NCI-H1436 (cell line): ENCODE results near the gene RGS9.

Experiments used
- DNase-seq: peaks from one replicate; lab custom pipeline; 2025; lab: John Stamatoyannopoulos, UW

The RGS9 gene

DNA sequence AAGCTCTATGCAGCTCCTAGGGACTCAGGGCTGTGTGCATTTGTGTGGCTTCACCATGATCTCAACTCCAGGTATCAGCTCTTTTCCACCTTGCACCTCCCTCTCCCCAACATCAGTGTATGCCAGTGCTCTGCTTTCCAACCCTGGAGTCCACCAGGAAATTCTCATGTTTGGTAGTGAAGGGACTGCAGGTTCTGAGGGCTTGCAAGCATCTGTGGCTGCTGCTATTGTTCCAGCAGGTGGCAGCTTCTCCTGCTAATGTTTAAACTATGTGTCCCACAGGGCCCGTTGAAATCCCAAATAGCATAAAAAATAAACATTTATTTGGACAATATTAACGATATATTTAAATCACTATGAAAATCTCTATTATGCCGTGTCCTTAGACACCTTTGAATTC, 82.0 kb downstream of the RGS9 start:
- no peak for DNase-seq

DNA sequence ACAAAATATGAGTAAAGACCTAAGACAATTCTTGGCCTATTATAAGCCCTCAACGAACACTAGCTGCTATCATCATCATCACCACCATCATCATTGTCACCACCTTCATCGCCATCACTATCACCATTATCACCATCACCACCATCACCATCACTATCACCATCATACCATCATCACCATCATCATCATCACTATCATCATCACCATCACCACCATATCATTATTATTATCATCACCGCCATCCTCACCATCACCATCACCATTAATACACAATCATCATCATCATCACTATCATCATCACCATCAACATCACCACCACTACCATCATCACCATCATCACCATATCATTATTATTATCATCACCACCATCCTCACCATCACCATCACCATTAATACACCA, 82.5 kb downstream of the RGS9 start:
- no peak for DNase-seq

DNA sequence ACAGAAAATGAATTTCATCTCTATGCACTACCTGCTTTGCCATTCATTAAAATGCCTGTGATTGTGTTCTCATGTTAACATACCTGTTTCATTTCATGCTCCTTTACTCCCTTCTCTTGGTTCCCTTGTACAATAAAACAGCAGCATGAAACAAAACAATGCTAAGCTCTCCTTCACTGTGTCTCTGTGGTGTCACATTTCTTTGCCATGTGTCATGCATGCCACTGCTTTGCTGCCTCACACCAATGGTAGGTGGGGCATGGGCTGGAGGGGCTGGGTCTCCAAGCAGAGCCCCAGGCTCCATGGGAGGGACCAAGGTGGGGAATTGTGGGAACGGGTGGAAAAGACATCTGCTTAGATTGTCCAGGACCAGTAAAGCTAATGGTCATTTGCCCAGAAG, 83.6 kb downstream of the RGS9 start:
- DNase-seq: no peak

DNA sequence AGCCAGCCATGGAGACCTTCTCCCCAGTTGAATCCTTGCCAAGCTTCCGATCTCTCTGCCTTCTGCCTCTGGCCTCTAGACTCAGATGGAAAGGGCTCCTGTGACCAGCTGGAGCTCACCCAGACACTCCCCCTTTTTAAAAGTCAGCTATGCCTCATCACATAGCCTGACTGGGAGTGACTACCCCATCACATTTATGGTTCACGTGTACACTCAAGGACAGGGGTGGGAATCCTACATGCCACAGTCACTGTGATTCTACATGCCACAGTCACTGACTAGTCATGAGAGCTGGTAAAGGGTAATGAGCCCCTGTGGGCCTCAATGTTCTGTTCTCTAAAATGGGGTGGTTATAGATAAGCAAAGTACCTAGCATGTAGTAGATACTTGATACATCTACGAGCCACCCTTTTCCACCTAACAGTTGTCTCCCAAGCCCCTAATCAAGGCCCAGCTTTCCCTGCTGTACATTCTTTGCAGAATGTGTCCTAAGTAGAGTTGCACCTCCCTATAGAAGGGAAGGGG, 85.1 kb downstream of the RGS9 start:
- DNase-seq: no peak

DNA sequence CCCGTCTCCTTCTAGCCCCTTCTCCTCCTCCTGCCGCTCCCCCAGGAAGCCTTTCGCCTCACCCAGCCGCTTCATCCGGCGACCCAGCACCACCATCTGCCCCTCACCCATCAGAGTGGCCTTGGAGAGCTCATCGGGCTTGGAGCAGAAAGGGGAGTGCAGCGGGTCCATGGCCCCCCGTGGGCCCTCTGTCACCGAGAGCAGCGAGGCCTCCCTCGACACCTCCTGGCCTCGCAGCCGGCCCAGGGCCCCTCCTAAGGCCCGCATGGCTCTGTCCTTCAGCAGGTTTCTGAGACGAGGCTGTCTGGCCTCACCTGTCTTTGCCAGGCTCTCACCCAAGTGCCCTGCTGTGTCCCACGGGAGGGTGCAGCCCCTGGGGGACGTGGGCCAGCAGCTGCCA, 87.9 kb downstream of the RGS9 start:
- no peak for DNase-seq

DNA sequence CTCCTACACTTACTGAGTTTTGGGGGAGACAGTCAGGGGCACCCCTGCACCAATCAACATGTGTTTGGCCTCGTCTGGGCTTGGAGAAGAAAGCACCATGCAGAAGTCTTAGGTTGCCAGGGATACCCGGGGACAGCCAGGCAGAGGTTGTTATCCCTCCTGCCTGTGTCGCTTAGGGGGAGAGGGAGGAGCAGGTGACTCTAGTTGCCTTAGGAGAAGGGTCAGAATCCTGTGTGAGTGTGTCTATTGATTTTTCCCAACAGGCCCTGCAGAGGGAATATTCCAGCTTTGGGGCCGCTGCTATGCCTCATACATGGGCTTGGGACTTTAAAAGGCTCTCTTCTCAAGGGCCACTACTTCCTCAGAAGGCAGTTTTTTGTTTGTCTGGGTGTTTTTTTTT, 89.1 kb downstream of the RGS9 start:
- no peak for DNase-seq

DNA sequence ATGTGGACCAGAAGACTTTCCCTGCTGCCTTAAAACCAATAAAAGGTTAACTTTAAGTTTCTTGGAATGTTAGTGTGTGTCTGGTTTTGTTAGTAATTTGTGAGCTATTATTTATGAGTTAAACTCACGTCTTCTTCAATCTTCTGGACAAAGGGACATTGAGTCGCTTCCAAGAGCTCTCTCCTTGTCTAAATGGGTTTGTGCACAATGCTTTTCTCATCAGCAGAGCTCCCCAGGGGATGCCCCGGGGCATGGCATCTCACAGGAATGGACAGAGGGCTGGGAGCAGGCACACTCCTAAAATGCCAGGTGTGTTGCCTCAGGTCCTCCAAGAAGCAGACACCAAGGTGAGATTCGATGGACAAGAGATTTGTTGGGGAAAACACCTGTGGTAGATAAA, 90.5 kb downstream of the RGS9 start:
- DNase-seq: no peak

DNA sequence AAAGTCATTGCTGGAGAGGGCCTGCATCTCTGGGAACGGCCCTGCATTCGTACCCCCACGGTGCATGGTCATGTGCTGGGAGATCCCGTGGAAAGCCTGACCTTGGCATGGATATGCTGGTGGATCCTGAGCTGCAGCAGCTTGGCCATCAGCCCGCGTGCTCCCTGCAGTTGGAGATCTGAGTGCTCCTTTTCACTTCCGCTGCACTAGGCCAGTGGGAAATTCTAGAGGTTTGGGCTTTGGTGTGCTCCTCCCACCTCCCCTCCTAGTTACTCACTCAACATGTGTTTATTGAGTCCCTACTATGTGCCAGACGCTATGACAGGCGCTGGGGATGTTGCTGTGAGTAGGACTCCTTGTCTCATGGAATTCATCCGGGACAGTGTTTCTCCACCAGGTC, 91.1 kb downstream of the RGS9 start:
- DNase-seq: no peak

DNA sequence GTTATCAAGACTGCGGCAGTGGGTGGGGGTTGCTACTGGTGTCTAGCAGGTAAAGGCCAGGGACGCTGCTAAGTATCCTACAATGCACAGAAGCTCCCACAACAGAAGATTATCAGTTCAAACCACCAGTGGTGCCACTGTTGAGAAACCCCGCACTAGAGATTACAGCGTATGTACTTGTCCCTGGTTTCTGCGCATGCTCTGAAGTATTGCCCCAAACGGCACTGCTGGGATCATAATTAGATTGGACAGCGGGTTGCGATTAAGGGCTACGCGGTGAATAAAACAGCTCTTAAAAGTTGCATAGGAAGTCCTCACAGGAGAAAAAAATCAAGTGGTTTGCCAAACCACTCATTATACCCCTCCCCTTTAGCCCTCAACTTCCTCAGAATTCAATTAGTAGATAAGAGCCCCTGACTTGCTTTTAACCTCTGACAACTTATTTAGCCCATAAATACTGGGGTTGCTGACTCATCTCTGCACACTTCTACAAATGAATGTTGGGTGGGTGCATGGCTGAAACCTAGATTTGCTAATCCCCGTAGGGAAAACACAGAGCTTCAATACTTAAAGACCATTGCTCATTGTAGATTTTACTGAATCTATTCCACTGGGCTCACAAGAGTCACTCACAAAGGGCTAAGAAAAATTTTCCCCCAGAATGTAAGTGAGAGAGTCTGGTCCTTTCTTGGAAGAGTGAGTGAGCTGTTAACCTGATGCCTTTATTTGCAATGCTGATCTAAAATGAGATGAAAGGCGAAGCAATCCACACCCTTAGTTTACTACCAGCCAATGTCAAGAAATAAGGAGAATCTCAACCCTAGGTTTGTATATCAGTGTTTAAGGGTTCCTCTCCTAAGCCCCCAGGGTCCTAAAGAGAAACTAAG, 91.8 kb downstream of the RGS9 start:
- DNase-seq: peak; percentile 58

DNA sequence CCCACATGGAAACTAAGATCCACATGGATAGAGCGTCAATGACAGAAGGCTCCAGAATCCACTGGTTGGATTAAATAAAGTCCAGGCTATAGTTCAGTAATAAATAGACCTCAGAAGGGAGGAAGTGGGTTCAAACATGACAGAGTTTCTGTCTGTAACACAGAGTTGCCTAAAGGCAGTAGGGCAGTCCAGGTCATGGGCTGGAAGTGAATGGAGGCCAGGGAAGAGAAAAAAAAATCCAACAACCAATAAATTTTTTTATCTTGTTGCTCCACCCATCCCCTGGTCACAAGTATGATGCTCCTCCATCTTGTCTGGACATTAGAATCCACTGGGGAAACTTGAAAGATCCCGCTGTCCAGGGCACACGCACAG, 92.4 kb downstream of the RGS9 start:
- DNase-seq: no peak

DNA sequence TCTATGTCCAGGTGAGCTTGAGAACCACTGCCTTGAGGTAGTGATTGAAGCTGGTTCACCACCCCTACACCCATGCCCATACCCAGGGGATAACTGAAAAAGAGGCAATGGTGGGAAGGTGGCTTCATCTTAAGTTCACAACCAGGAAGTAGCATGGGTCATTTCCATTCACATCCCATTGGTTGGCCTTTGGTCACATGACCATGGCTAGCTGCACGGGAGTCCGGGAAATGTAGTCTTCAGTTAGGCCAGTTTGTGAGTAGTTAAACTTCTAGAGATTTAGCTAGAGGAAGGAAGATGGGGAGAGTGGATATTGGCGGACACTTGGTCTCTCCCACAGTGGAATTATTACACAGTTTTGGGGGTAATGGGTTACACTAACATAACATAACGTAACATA, 92.9 kb downstream of the RGS9 start:
- DNase-seq: no peak

DNA sequence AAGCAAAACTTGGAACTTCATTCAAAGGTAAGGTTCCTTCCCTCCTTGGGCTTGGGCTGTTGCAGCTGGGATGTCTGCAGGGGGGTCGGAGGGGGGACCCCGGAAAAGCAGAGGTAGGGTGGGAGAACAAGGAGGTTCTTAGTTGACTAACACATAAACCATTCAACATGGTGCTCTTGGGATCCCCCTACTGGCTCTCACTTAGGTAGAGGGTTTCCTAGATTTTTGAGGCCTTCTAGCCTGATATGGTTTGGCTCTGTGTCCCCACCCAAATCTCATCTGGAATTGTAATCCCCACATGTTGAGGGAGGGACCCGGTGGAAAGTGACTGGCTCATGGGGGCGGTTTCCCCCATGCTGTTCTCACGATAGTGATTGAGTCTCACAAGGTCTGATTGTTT, 93.9 kb downstream of the RGS9 start:
- DNase-seq: no peak

DNA sequence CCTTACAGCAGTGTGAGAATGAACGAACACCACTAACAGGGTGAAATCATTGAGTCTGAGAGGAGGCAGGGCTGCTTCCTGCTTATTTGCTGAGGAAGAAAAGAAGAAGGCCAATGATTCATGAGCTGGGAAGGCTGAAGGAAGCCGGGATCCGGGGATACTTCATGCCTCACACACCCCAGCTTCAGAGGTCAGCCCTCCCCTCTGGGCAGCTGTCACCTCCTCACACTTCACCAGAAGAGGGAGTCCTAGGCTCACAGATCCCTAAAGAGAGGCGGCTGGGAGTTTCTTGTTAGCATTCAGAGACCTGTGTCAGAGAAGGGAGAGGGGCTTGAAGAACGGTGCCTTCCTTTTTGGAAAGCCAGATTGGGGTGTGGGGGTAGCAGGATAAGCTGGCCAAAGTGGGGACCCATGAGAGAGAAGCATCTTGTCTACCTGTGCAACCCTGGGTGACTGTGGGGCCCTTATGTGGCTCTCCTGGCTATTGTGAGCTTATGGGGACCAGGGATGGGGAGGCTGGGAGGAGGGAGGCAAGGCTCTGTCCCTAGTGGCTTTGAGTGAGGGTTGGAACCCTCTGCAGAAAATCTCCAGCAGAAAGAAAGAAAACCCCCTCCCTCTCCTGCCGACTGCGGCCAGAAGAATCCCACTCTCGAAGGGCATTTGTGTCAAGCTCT, 94.6 kb downstream of the RGS9 start:
- peak; percentile 76 for DNase-seq

DNA sequence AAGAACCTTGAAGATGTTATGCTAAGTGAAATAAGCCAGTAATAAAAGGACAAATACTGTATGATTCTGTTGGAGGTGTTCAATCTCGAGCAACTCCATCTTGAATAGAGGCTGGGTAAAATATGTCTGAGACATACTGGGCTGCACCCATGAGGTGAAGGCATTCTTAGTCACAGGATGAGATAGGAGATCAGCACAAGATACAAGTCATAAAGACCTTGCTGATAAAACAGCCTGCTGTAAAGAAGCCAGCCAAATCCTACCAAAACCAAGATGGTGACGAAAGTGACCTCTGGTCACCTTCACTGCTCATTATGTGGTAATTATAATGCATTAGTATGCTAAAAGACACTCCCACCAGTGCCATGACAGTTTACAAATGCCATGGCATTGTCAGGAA, 98.1 kb downstream of the RGS9 start:
- DNase-seq: no peak

DNA sequence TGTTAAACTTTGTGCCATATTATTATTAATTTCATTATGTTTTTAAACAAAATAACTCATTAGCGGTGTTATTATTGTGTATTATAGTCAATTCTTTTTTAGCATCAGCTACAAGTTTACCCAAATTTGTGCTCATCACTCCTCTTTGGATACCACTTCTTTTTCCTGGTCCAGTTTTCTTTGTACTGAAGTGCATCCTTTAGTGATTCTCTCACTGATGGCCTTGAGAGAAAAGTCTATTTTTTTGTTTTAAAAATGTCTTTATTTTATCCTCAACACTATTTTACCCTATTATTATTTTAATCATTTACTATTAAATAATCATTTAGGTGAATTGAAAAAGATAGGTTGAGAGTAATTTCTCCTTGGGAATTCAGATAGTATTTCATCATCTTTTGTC, 99.2 kb downstream of the RGS9 start:
- DNase-seq: no peak

DNA sequence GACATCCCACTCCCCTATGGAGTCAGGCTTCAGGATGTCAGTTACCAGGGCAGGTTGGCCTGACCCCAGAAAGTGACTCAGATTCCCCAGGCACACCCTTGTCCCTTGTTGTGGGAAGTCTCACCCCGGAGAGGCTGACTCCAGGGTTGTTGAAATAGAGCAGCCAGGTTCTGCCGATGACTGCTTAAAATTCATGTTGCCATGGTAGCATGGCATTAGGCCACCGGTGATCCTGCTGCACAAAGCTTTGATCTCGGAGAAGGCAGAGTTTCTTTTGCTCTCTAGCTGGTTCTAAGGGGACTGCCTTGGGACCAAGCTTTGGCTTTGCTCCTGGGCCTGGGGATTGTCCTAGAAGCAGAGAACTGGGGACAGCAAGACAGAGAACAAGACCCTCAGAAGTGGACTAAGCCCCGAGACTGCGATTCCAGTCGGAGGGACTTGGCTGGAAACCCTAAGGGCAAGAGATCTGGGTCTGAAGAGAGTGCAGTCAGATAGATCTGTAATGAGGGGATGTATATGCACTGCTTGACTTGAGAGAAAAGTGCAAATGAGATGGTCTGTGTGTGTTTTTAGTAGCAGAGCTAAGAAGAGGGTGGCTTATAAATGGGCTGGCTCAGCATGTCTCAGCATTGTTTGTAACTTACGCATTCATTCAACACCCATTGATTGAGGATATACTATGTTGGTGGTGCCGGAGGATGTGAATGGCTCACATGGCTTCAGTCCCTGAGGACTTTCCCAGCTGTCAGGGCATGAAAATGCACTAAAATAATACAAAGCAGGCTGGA, 106.9 kb downstream of the RGS9 start:
- peak; percentile 46 for DNase-seq

DNA sequence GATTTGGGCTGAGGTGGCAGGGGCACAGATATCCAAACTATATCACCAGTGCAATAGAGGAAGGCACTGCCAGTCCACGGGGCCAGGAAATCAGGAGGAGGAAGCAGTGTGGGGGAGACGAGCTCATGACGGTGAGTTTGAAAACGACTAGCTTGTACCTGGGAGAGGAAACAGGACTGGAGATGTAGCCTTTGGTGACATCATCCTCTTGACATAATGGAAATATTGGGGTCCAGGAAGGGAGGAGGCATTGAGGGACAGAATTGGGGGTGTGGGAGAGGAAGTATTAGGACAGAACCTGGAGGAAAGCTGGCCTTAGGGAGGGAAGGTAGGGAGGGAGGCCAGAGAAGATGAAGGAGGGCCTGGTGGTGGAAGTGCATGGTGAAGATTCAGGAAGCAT, 109.1 kb downstream of the RGS9 start:
- DNase-seq: no peak

DNA sequence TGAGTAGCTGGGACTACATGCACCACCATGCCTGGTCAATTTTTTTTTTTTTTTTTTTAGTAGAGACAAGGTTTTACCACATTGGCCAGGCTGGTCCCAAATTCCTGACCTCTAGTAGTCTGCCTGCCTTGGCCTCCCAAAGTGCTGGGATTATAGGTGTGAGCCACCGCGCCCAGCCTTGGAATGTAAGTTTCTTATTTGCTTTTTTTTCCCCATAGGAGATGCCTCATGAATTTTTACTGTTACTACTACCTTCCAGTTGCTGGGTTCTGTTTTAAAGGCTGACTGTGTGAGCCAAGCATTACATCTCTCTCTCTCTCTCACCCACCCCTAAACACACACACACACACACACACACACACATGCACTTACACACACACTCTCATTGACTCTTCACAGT, 112.6 kb downstream of the RGS9 start:
- no peak for DNase-seq

DNA sequence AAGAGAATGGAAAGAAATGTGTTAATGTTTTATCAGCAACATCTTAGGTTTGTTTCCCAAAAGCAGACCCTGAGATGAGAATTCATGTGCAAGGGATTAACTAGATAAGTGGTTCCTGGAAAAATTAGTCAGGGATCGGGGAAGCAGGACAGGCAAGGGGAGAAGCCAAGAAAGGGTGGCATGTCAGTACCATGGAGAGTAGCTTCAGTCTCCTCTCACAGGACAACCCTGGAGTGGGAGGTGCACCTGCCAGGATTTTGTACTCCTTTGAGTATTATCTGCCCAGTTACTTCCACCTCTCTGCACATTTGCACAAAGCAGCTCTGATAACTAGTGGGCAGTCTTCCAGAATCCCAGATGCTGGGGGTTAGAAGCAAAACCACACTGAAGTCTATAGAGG, 117.0 kb downstream of the RGS9 start:
- no peak for DNase-seq

DNA sequence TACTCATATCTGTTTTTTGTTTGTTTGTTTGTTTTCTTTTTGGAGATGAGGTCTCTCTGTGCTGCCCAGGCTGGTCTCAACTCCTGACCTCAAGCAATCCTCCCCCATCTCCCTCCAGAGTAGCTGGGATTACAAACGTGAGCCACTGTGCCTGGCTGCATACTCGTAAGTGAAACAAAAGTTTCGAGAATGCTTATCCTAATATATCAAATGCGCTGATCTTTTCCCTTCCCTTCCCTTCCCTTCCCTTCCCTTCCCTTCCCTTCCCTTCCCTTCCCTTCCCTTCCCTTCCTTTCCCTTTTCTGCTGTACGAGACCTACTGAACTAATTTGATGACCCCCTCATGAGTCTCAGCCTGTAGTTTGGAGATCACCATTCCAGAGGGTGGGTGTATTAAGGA, 122.1 kb downstream of the RGS9 start:
- no peak for DNase-seq

DNA sequence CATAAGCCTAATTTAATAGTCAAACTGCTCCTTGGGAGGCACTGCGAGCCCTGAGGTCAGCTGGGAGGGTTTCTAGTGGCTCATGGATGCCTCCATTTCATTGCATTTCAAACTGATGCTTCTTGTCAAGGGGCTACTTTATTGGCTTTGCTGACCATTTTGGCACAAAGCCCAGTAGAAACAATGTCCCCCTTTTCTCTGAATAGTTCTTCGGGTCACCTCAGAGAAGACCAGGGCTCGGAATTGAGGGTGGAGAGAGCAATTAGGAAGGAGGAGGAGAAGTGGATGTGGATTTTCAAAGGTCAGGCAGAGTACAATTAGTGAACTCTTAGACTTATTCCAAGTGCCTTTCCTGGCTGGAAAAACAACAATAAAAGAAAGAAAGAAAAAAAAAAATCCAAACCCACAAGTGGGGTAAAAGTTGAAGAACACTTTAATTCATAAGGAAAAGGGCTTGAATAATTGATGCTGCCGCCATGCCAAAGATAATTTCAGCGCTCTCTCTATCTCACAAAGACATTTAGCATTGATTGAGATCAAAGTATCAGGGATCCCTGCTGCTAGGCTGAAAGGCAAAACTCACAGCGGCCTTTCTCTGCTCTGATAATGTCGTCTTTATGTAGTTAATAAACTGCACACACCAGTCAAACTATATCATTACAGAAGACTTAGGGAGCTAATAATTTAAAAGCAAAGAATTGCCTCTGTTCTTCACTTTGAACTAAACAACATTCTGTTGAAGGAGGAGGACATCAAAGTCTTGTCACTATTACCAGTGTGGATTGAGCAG, 122.7 kb downstream of the RGS9 start:
- DNase-seq: no peak

DNA sequence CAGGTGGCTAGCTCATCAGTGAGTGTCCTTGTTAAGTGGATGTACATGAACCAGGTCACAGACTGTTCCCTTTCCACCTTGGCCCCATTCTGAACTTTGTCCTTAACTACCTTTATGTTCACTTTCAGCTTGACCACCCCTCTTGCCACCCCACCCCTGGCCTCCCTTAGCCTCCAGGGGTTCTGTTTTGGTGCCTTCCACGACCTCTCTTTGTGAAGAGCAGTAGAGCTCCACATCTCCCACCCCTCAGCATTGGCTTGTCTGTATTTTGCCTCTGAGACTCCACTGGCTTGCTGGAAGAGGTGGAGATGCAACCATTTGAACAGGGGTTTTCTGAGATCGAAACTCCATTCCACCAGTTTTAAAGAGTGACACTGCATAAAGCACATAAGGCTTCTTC, 123.5 kb downstream of the RGS9 start:
- DNase-seq: no peak
